H1 (cell line): ENCODE measurements around the gene SYNE4. TPM values are rescaled to one million over a fixed set of nuclear protein-coding genes. Genes with fewer than 3 reads are reported as not detected.

Source experiments
- CTCF ChIA-PET: fragments of 300-600 bp; sonication (Branson Sonifier 250); formaldehyde crosslinking; loops from one replicate; lab custom pipeline; 2021; ENCODE audit not compliant: partially characterized antibody; lab: Charles Lee
- POLR2A ChIA-PET: fragments of 300-600 bp; sonication (Branson Sonifier 250); formaldehyde crosslinking; loops from one replicate; lab custom pipeline; 2021; ENCODE audit warnings: inconsistent platforms; ENCODE audit not compliant: partially characterized antibody; lab: Charles Lee
- DNase-seq, 2 experiments: peaks; one replicate each; pipeline versions ENCODE4 v3.0.0 to v3.0.0-alpha.2; 2010 to 2022; ENCODE audit warnings: low spot score in 2 of 2, low read depth in 1 of 2, mixed read lengths in 1 of 2
- FAIRE-seq: peaks from 2 replicates; lab custom pipeline; 2011; peaks lifted over from hg19 to GRCh38; lab: Jason Lieb, UNC
- H2AFZ ChIP-seq: 2 replicates; pipeline ENCODE4 v1.8.1; 2012; ENCODE audit warnings: low read length, inconsistent platforms
- H2AK5ac ChIP-seq: 2 replicates; pipeline ENCODE4 v1.6.1; 2013; ENCODE audit warnings: low read depth, low read length
- H2BK120ac ChIP-seq: replicated peaks from 2 replicates; pipeline ENCODE3; 2013; ENCODE audit warnings: low read depth, low read length, inconsistent platforms
- H2BK12ac ChIP-seq: 2 replicates; pipeline ENCODE4 v1.6.1; 2013; ENCODE audit warnings: low read depth, low read length
- H2BK15ac ChIP-seq: 2 replicates; pipeline ENCODE4 v1.6.1; 2013; ENCODE audit warnings: low read length
- H2BK20ac ChIP-seq: 2 replicates; pipeline ENCODE4 v1.6.1; 2013; ENCODE audit warnings: low read length
- H2BK5ac ChIP-seq: 2 replicates; pipeline ENCODE4 v1.6.1; 2013; ENCODE audit warnings: low read depth, low read length
- H3K14ac ChIP-seq: 2 replicates; pipeline ENCODE4 v1.6.1; 2013; ENCODE audit warnings: inconsistent platforms; ENCODE audit not compliant: insufficient read length
- H3K18ac ChIP-seq: 2 replicates; pipeline ENCODE4 v1.6.1; 2013; ENCODE audit warnings: low read length; ENCODE audit errors: extremely low read depth
- H3K23ac ChIP-seq: 2 replicates; pipeline ENCODE4 v1.6.1; 2013; ENCODE audit warnings: inconsistent platforms; ENCODE audit not compliant: insufficient read length
- H3K23me2 ChIP-seq: 2 replicates; pipeline ENCODE4 v1.6.1; 2013; ENCODE audit warnings: low read depth, low read length
- H3K27ac ChIP-seq: 2 replicates; pipeline ENCODE4 v1.6.1; 2011; ENCODE audit warnings: low read depth, low read length, inconsistent platforms
- H3K27me3 ChIP-seq, 4 experiments: replicated peaks in 1 of 4; 1 replicate in 1 of 4; 2 replicates in 3 of 4; pipeline versions ENCODE4 v1.6.1 to v1.8.1; 2011 to 2013; ENCODE audit warnings: low read length in 3 of 4, mild to moderate bottlenecking in 3 of 4, inconsistent platforms in 2 of 4, mixed read lengths in 2 of 4, moderate library complexity in 1 of 4; ENCODE audit not compliant: control insufficient read depth in 3 of 4, insufficient read depth in 3 of 4; ENCODE audit errors: extremely low read depth in 1 of 4
- H3K36me3 ChIP-seq, 4 experiments: 2 replicates each; pipeline versions ENCODE4 v1.6.1 to v1.8.1; 2011 to 2013; ENCODE audit warnings: mild to moderate bottlenecking in 4 of 4, low read length in 3 of 4, moderate library complexity in 2 of 4, control low read depth in 1 of 4, inconsistent platforms in 1 of 4; ENCODE audit not compliant: insufficient read depth in 4 of 4, control insufficient read depth in 2 of 4
- H3K4ac ChIP-seq: replicated peaks from 2 replicates; pipeline ENCODE3; 2013; ENCODE audit warnings: low read length, low read depth, mixed read lengths, inconsistent platforms; ENCODE audit not compliant: insufficient read length
- H3K4me1 ChIP-seq, 4 experiments: replicated peaks in 1 of 4; 1 replicate in 1 of 4; 2 replicates in 3 of 4; pipeline versions ENCODE4 v1.6.1 to v1.8.1; 2011 to 2013; ENCODE audit warnings: low read length in 3 of 4, inconsistent platforms in 2 of 4, mixed read lengths in 1 of 4; ENCODE audit not compliant: insufficient read depth in 4 of 4, control insufficient read depth in 3 of 4
- H3K4me2 ChIP-seq, 2 experiments: 2 replicates each; pipeline versions ENCODE4 v1.6.1 to v1.8.1; 2011 to 2013; ENCODE audit warnings: low read depth in 2 of 2, low read length in 2 of 2, control low read depth in 1 of 2, inconsistent platforms in 1 of 2, mild to moderate bottlenecking in 1 of 2; ENCODE audit not compliant: insufficient read depth in 1 of 2
- H3K4me3 ChIP-seq, 4 experiments: fragments of 200-600, 300-600 bp in 1 of 4; sonication (generic), shearing (Covaris generic), sonication (Bioruptor Twin) in 1 of 4; 2 replicates each; pipeline versions ENCODE4 v1.5.1 to v1.8.1; 2011 to 2016; ENCODE audit warnings: low read length in 4 of 4, low read depth in 3 of 4, control low read depth in 2 of 4, inconsistent platforms in 2 of 4, mild to moderate bottlenecking in 2 of 4, mixed read lengths in 1 of 4, moderate library complexity in 1 of 4; ENCODE audit not compliant: insufficient read depth in 2 of 4; ENCODE audit errors: extremely low read depth in 1 of 4
- H3K56ac ChIP-seq: replicated peaks from 2 replicates; pipeline ENCODE3; 2013; ENCODE audit warnings: low read depth, mild to moderate bottlenecking, mixed read lengths, low read length, inconsistent platforms; ENCODE audit not compliant: insufficient read length
- H3K79me1 ChIP-seq: 2 replicates; pipeline ENCODE4 v1.6.1; 2013; ENCODE audit warnings: low read depth, low read length, control low read depth
- H3K79me2 ChIP-seq, 2 experiments: 2 replicates each; pipeline versions ENCODE4 v1.6.1 to v1.8.1; 2012 to 2013; ENCODE audit warnings: low read length in 2 of 2, mild to moderate bottlenecking in 2 of 2, inconsistent platforms in 1 of 2; ENCODE audit not compliant: insufficient read depth in 2 of 2, control insufficient read depth in 1 of 2
- H3K9ac ChIP-seq, 4 experiments: replicated peaks in 1 of 4; 1 replicate in 1 of 4; 2 replicates in 3 of 4; pipeline versions ENCODE4 v1.6.1 to v1.8.1; 2011 to 2013; ENCODE audit warnings: low read depth in 3 of 4, low read length in 3 of 4, control low read depth in 2 of 4, mild to moderate bottlenecking in 2 of 4, moderate library complexity in 2 of 4, inconsistent platforms in 1 of 4; ENCODE audit errors: extremely low read depth in 1 of 4
- H3K9me3 ChIP-seq, 2 experiments: 2 replicates each; pipeline versions ENCODE4 v1.6.1 to v1.8.1; 2012 to 2013; ENCODE audit warnings: mild to moderate bottlenecking in 2 of 2, moderate library complexity in 2 of 2, control low read depth in 1 of 2, inconsistent platforms in 1 of 2, low read depth in 1 of 2, low read length in 1 of 2, mixed read lengths in 1 of 2; ENCODE audit not compliant: insufficient read depth in 2 of 2
- H4K20me1 ChIP-seq, 2 experiments: replicated peaks in 1 of 2; 2 replicates each; pipeline versions ENCODE3 to v1.8.1; 2011 to 2013; ENCODE audit warnings: inconsistent platforms in 2 of 2, low read length in 2 of 2, mild to moderate bottlenecking in 1 of 2; ENCODE audit not compliant: insufficient read depth in 2 of 2, control insufficient read depth in 1 of 2
- H4K5ac ChIP-seq: 2 replicates; pipeline ENCODE4 v1.6.1; 2013; ENCODE audit warnings: low read length, low read depth, mixed read lengths, inconsistent platforms; ENCODE audit not compliant: insufficient read length
- H4K8ac ChIP-seq: 2 replicates; pipeline ENCODE4 v1.8.0; 2013; ENCODE audit warnings: mild to moderate bottlenecking, moderate library complexity, low read length, inconsistent platforms; ENCODE audit not compliant: insufficient read depth; ENCODE audit errors: extremely low read depth
- H4K91ac ChIP-seq: replicated peaks from 2 replicates; pipeline ENCODE3; 2013; ENCODE audit warnings: low read length, mixed read lengths, inconsistent platforms; ENCODE audit not compliant: insufficient read length
- ASH2L ChIP-seq: fragments of 200-600, 300-600 bp; sonication (generic); IDR thresholded peaks from one replicate; pipeline ENCODE4 v1.7.1; 2017; ENCODE audit warnings: low read length
- BCL11A ChIP-seq, 2 experiments: IDR thresholded peaks; one replicate each; pipeline ENCODE4 v1.6.1; 2011; ENCODE audit warnings: low read depth in 2 of 2, low read length in 2 of 2, mild to moderate bottlenecking in 2 of 2
- BRCA1 ChIP-seq: IDR thresholded peaks from 2 replicates; pipeline ENCODE4 v1.6.1; 2012; ENCODE audit warnings: low read depth, low read length, improper control_type of control experiment
- CREB1 ChIP-seq: IDR thresholded peaks from 2 replicates; pipeline ENCODE4 v1.6.1; 2012; ENCODE audit warnings: inconsistent platforms
- FOSL1 ChIP-seq: IDR thresholded peaks from 2 replicates; pipeline ENCODE4 v1.6.1; 2011; ENCODE audit warnings: mild to moderate bottlenecking, low read depth, low read length, moderate library complexity; ENCODE audit not compliant: insufficient read depth
- GTF2F1 ChIP-seq: IDR thresholded peaks from 2 replicates; pipeline ENCODE4 v1.6.1; 2012; ENCODE audit warnings: low read depth, low read length, improper control_type of control experiment, borderline replicate concordance
- HDAC2 ChIP-seq, 2 experiments: fragments of 300-600 bp in 1 of 2; sonication (generic) in 1 of 2; IDR thresholded peaks; 2 replicates each; pipeline ENCODE4 v1.6.1; 2011 to 2012; ENCODE audit warnings: low read depth in 2 of 2, low read length in 2 of 2, mild to moderate bottlenecking in 2 of 2, moderate library complexity in 2 of 2, borderline replicate concordance in 1 of 2, inconsistent platforms in 1 of 2
- JUND ChIP-seq: IDR thresholded peaks from 2 replicates; pipeline ENCODE4 v1.6.1; 2011; ENCODE audit warnings: mild to moderate bottlenecking, improper control_type of control experiment, low read length
- NRF1 ChIP-seq: IDR thresholded peaks from 2 replicates; pipeline ENCODE4 v1.6.1; 2011; ENCODE audit warnings: mild to moderate bottlenecking, low read depth, low read length, improper control_type of control experiment
- TBP ChIP-seq: IDR thresholded peaks from 2 replicates; pipeline ENCODE4 v1.6.1; 2011; ENCODE audit warnings: low read depth, low read length, improper control_type of control experiment
- WGBS, 2 experiments: shearing (Covaris generic) in 1 of 2; methylation state at CpG; one replicate each; pipeline versions ENCODE4 v1.1.6 to v1.1.7; 2013 to 2015; ENCODE audit warnings: low lambda C conversion rate in 2 of 2, mixed read lengths in 2 of 2, inconsistent platforms in 1 of 2, low coverage in 1 of 2, missing lambda C conversion rate in 1 of 2; ENCODE audit not compliant: insufficient replicate concordance in 2 of 2, insufficient coverage in 1 of 2, insufficient read length in 1 of 2; ENCODE audit errors: extremely low coverage in 1 of 2, missing lambda C conversion rate in 1 of 2; 5-methylcytosine and 5-hydroxymethylcytosine counted together
- polyA plus RNA-seq, 7 experiments: library from polyadenylated mRNA; depleted of rRNA in 3 of 7; stranded (reverse) in 5 of 7; unstranded in 2 of 7; fragments of >200 nt in 5 of 7; fragments of 200-250 nt in 2 of 7; gene quantifications; 1 replicate in 5 of 7; 2 replicates in 1 of 7; 4 replicates in 1 of 7; pipeline versions ENCODE4 v1.2.1 to v1.2.3, GENCODE V29; 2011 to 2013; ENCODE audit warnings: missing spikeins in 2 of 7, mixed read lengths in 2 of 7
- total RNA-seq: library from RNA; stranded (reverse); fragmentation: NEBNext Ultra II Directional; extraction: Animal tissue kit (Norgen Biotek cat#: 25700); gene quantifications from 2 replicates; pipeline ENCODE4 v1.2.1, GENCODE V29; 2021
- TF ChIP-seq, protein P1 (sequence below): IDR thresholded peaks from 2 replicates; pipeline ENCODE4 v1.6.1; 2011; ENCODE audit warnings: low read depth, mild to moderate bottlenecking, low read length; ENCODE audit not compliant: insufficient read depth

Gene SYNE4
- total and polyA plus RNA-seq, 2 of the 8 experiments (the other 6 are each of a cell fraction or from before 2014, with no cell fraction given): 20.8 to 22.6 TPM

- Histone ChIP-seq H3K9me3 (no peaks in the 10 kb centered on the region), H2BK120ac (no peak overlapping the region), H3K23ac (no peak overlapping the region), H3K23me2 (peaks cover 5% of the 10 kb centered on the region; the same call in 1 of the 2 replicates), H3K56ac (no peak overlapping the region), H3K4ac (no peak overlapping the region), H3K18ac (no peak overlapping the region), H3K79me2 (no peaks in the 10 kb centered on the region), H2BK12ac (no peak overlapping the region), H3K4me2 (no peak overlapping the region; a peak in 1 of 4 replicates), H2BK5ac (no peak overlapping the region), H2BK20ac (no peak overlapping the region), H2AK5ac (no peak overlapping the region), H4K8ac (no peak overlapping the region), H3K14ac (no peak overlapping the region), H4K91ac (no peak overlapping the region), H2AFZ (no peak overlapping the region), H3K27me3 (peaks cover 0 to 4% (median 0%) of the 10 kb centered on the region in 4 experiments; a peak in 4 of 7 replicates), H3K4me3 (no peak overlapping the region), H3K79me1 (no peaks in the 10 kb centered on the region), H3K4me1 (peaks cover 0 to 11% (median 4%) of the 10 kb centered on the region in 4 experiments; a peak in 6 of 7 replicates), H3K36me3 (peaks cover 0 to 9% (median 3%) of the 10 kb centered on the region in 4 experiments; a peak in 3 of 8 replicates), H3K27ac (no peak overlapping the region), H3K9ac (no peak overlapping the region), H4K5ac (no peak overlapping the region), H4K20me1 (peaks cover 0 to 8% of the 10 kb centered on the region in 2 experiments), H2BK15ac (no peak overlapping the region)
- WGBS, 2 experiments: 92% methylated on average over 6 of the region's 6 CpGs; no CpG with 5 or more reads in 1 of the 2 experiments
- TF ChIP-seq NRF1 (no peak), JUND (no peak), TBP (no peak), BRCA1 (no peak), GTF2F1 (no peak), BCL11A (IDR thresholded peaks at IDR 0.05; ENCODE audit: low read depth in 2 of 2, low read length in 2 of 2) (no peak), CREB1 (no peak), ASH2L (no peak), HDAC2 (IDR thresholded peaks at IDR 0.05; ENCODE audit: borderline replicate concordance in 1 of 2, low read depth in 2 of 2, low read length in 2 of 2) (no peak), FOSL1 (no peak)
- TF ChIP-seq, protein P1, sequence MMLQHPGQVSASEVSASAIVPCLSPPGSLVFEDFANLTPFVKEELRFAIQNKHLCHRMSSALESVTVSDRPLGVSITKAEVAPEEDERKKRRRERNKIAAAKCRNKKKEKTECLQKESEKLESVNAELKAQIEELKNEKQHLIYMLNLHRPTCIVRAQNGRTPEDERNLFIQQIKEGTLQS: no peak
- FAIRE-seq: no peak
- DNase-seq: no peak
- POLR2A ChIA-PET: interaction anchor here (1.3 to 1.6 kb wide), 2 partner anchors 17 to 22 kb away, joined by 3 to 5 read pairs; partner anchors contain the start of genes ALKBH6 and THAP8
- CTCF ChIA-PET: interaction anchor here (0.9 to 2.3 kb wide), 2 partner anchors 21 to 168 kb away, joined by 3 to 14 read pairs; partner anchors contain the start of gene THAP8
These were observed 22.7 kb upstream of the SYNE4 start for GRCh38 chr19:36031308-36031707.
